K562 (cell line): ENCODE results near the gene COMP. TPM values are rescaled to one million over a fixed set of nuclear protein-coding genes. Genes with fewer than 3 reads are reported as not detected.

ENCODE experiments used
- ATAC-seq: fragments of 200-7000 bp; cut with Tn5 transposase; 3 replicates; pipeline ENCODE4 v1.9.1; 2020; ENCODE audit warnings: moderate library complexity
- BruUV-seq: library from RNA; stranded (reverse); fragments of 400-500 nt; replicated peaks from 2 replicates; lab custom pipeline; 2021; lab: Mats Ljungman, UMichigan
- CTCF ChIA-PET: fragments of 300-600 bp; formaldehyde crosslinking; extraction: SDS; loops from one replicate; lab custom pipeline; 2021; ENCODE audit warnings: low intra/inter-chr PET ratio; lab: Yijun Ruan, JAX
- POLR2A ChIA-PET: fragments of 300-600, 350-650 bp; sonication (Branson Sonifier 250); formaldehyde crosslinking; extraction: SDS; loops from one replicate; lab custom pipeline; 2021; ENCODE audit warnings: antibody characterized with exemption, inconsistent platforms; lab: Yijun Ruan, JAX
- DNase-seq, 4 experiments: peaks; one replicate each; pipeline versions ENCODE4 v3.0.0 to v3.0.0-alpha.2; 2011 to 2018; ENCODE audit warnings: low spot score in 3 of 4, mixed read lengths in 3 of 4; ENCODE audit errors: extremely low read depth in 1 of 4
- FAIRE-seq: peaks from 2 replicates; lab custom pipeline; 2011; peaks lifted over from hg19 to GRCh38; lab: Jason Lieb, UNC
- H2AFZ ChIP-seq: 2 replicates; pipeline ENCODE4 v1.6.0; 2011; ENCODE audit warnings: low read depth, low read length, control low read depth, inconsistent platforms
- H3K27ac ChIP-seq: fragments of 200-600 bp; 3 replicates; pipeline ENCODE4 v1.8.0; 2011; ENCODE audit warnings: low read depth, mild to moderate bottlenecking, control low read depth, inconsistent platforms, low read length, moderate library complexity, mixed read lengths; ENCODE audit errors: extremely low read depth
- H3K27me3 ChIP-seq, 2 experiments: fragments of 300-600 bp in 1 of 2; 2 replicates in 1 of 2; 3 replicates in 1 of 2; pipeline versions ENCODE4 v1.6.0 to v1.8.0; 2011; ENCODE audit warnings: inconsistent platforms in 2 of 2, low read length in 2 of 2, mild to moderate bottlenecking in 1 of 2, mixed read lengths in 1 of 2, moderate library complexity in 1 of 2; ENCODE audit not compliant: control insufficient read depth in 2 of 2, insufficient read depth in 2 of 2
- H3K36me3 ChIP-seq: fragments of 300-600 bp; 3 replicates; pipeline ENCODE4 v1.8.0; 2011; ENCODE audit warnings: mild to moderate bottlenecking, low read length, inconsistent platforms; ENCODE audit not compliant: control insufficient read depth, insufficient read depth
- H3K4me1 ChIP-seq, 2 experiments: fragments of 200-600 bp in 1 of 2; replicated peaks in 1 of 2; 2 replicates in 1 of 2; 3 replicates in 1 of 2; pipeline versions ENCODE4 v1.5.1 to v1.8.0; 2011; ENCODE audit warnings: inconsistent platforms in 2 of 2, low read length in 2 of 2, mild to moderate bottlenecking in 1 of 2, mixed read lengths in 1 of 2, moderate library complexity in 1 of 2; ENCODE audit not compliant: control insufficient read depth in 2 of 2, insufficient read depth in 2 of 2
- H3K4me2 ChIP-seq: 2 replicates; pipeline ENCODE4 v1.6.1; 2011; ENCODE audit warnings: low read length, control low read depth, inconsistent platforms, mixed read lengths; ENCODE audit not compliant: insufficient read depth
- H3K4me3 ChIP-seq: fragments of 200-600 bp; sonication (generic), shearing (Covaris generic); 2 replicates; pipeline ENCODE4 v1.5.1; 2016; ENCODE audit warnings: control low read depth, inconsistent platforms
- H3K79me2 ChIP-seq: fragments of 200-600 bp; 3 replicates; pipeline ENCODE4 v1.8.0; 2011; ENCODE audit warnings: low read length, inconsistent platforms; ENCODE audit not compliant: control insufficient read depth, insufficient read depth
- H3K9ac ChIP-seq, 2 experiments: 2 replicates each; pipeline versions ENCODE4 v1.6.0 to v1.6.1; 2011; ENCODE audit warnings: low read depth in 2 of 2, low read length in 2 of 2, control low read depth in 1 of 2, inconsistent platforms in 1 of 2, mild to moderate bottlenecking in 1 of 2, mixed read lengths in 1 of 2; ENCODE audit not compliant: insufficient read depth in 1 of 2
- H3K9me1 ChIP-seq: one replicate; pipeline ENCODE4 v1.6.0; 2011; ENCODE audit warnings: inconsistent platforms, mild to moderate bottlenecking, low read length, moderate library complexity; ENCODE audit not compliant: control insufficient read depth, insufficient read depth
- H3K9me3 ChIP-seq: replicated peaks from 2 replicates; pipeline ENCODE4 v1.5.1; 2011; ENCODE audit warnings: low read depth, low read length, inconsistent platforms; ENCODE audit not compliant: control insufficient read depth, insufficient read depth
- H4K20me1 ChIP-seq: replicated peaks from 2 replicates; pipeline ENCODE4 v1.6.1; 2011; ENCODE audit warnings: low read length, inconsistent platforms, mixed read lengths; ENCODE audit not compliant: control insufficient read depth, insufficient read depth
- KLF16 ChIP-seq: IDR thresholded peaks from 2 replicates; pipeline ENCODE4 v1.6.1; 2016; ENCODE audit warnings: antibody characterized with exemption
- POLR2B ChIP-seq: fragments of 450-650 bp; IDR thresholded peaks from 2 replicates; pipeline ENCODE4 v1.6.1; 2018; ENCODE audit warnings: low read depth; ENCODE audit not compliant: partially characterized antibody
- RHOXF2B ChIP-seq: fragments of 250-450 bp; sonication (Bioruptor Pico); conservative IDR thresholded peaks from 2 replicates; pipeline ENCODE4 v1.5.1; 2021
- SMARCE1 ChIP-seq: fragments of 450-650 bp; IDR thresholded peaks from 2 replicates; pipeline ENCODE4 v1.7.1; 2016; ENCODE audit warnings: mild to moderate bottlenecking
- ZBTB11 ChIP-seq, 3 experiments: fragments of 200-800 bp in 1 of 3; fragments of 250-450 bp in 1 of 3; fragments of 450-650 bp in 1 of 3; sonication (Bioruptor Pico) in 1 of 3; sonication (Bioruptor generic) in 1 of 3; formaldehyde crosslinking in 1 of 3; IDR thresholded peaks; 2 replicates each; pipeline versions ENCODE4 v1.6.1 to v1.8.0; 2016 to 2022; ENCODE audit warnings: mild to moderate bottlenecking in 2 of 3, missing genetic modification characterization in 2 of 3, missing compliant biosample characterization in 1 of 3, moderate library complexity in 1 of 3
- ZBTB7A ChIP-seq: IDR thresholded peaks from 2 replicates; pipeline ENCODE4 v1.6.1; 2011; ENCODE audit warnings: low read depth, mild to moderate bottlenecking, low read length, moderate library complexity, borderline replicate concordance; ENCODE audit not compliant: control insufficient read depth
- WGBS: fragments of 100-300 bp; shearing (Covaris generic); methylation state at CpG from one replicate; pipeline ENCODE4 v1.1.6; 2016; ENCODE audit warnings: low coverage, mixed read lengths; ENCODE audit not compliant: insufficient coverage; ENCODE audit errors: missing lambda C conversion rate; 5-methylcytosine and 5-hydroxymethylcytosine counted together
- in situ Hi-C: fragments of 300-500 bp; cut with MboI; formaldehyde crosslinking; loops from 4 replicates; pipeline ENCODE4 v1.15.0; 2018; ENCODE audit warnings: inconsistent platforms, mixed read lengths
- intact Hi-C: fragments of 100-400 bp; cut with micrococcal nuclease; formaldehyde crosslinking; loops from 2 replicates; pipeline ENCODE4 v1.14.2; 2022
- polyA plus RNA-seq, 8 experiments: library from polyadenylated mRNA; depleted of rRNA in 4 of 8; stranded (reverse) in 5 of 8; unstranded in 3 of 8; fragments of >200 nt; fragmentation: Nextera tagmentation in 2 of 8; fragmentation: Illumina TruSeq in 1 of 8; extraction: Ambion mirVana in 2 of 8; extraction: Trizol in 1 of 8; gene quantifications; 2 replicates each; pipeline versions ENCODE4 v1.2.1 to v1.2.3, GENCODE V29; 2011 to 2014; ENCODE audit warnings: inconsistent platforms in 1 of 8, missing spikeins in 1 of 8
- total RNA-seq, 7 experiments: library from RNA; depleted of rRNA in 6 of 7; stranded (reverse); fragments of >200 nt in 6 of 7; fragmentation: Illumina TruSeq in 2 of 7; extraction: Trizol in 2 of 7; gene quantifications; 2 replicates each; pipeline versions ENCODE4 v1.2.1 to v1.2.3, GENCODE V29; 2011 to 2021; ENCODE audit warnings: low replicate concordance in 1 of 7

The COMP gene
- total and polyA plus RNA-seq, 9 of the 15 experiments (the other 6 are each of a cell fraction or from before 2014, with no cell fraction given), result 0.07 TPM; not detected in 8

GRCh38 chr19:18760440-18761383 lies 30.4 kb downstream of the COMP start:
- Histone ChIP-seq H3K9me3 (no peaks in the 10 kb centered on the region), H3K27ac (no peak overlapping the region), H3K4me2 (no peak overlapping the region), H3K4me3 (no peak overlapping the region), H2AFZ (no peak overlapping the region), H3K27me3 (no peaks in the 10 kb centered on the region; a peak in 2 of 5 replicates), H3K9me1 (no peaks in the 10 kb centered on the region), H3K4me1 (peaks cover 6 to 61% of the 10 kb centered on the region in 2 experiments; a peak in 4 of 5 replicates), H3K79me2 (no peaks in the 10 kb centered on the region), H3K36me3 (no peaks in the 10 kb centered on the region), H3K9ac (peak overlapping the region in 1 of 2 experiments; percentile 26; a peak in 1 of 4 replicates), H4K20me1 (peaks cover 11% of the 10 kb centered on the region; the same call in 1 of the 2 replicates)
- in situ Hi-C loops, result no loop called here
- DNase-seq, result no peak
- WGBS, result 43% methylated on average over 22 of the region's 27 CpGs
- ChIA-PET POLR2A (interaction anchor here (1.1 to 1.2 kb wide), 2 partner anchors 11 to 53 kb away, joined by 3 read pairs; no protein-coding TSS in a partner anchor), CTCF (no interaction called here)
- intact Hi-C loops, result no loop called here
- BruUV-seq, result no TSS peak
- FAIRE-seq, result no peak
- TF ChIP-seq ZBTB7A, result 0 out of 2 replicates have a peak, but pooled peaks have one; percentile 19
- no peak for TF ChIP-seq SMARCE1
- TF ChIP-seq POLR2B, result no peak
- TF ChIP-seq KLF16, result no peak
- no peak for TF ChIP-seq RHOXF2B (CRISPR knock-in tag)
- TF ChIP-seq ZBTB11 (CRISPR knock-in tag; IDR thresholded peaks at IDR 0.05), result no peak
- no peak for ATAC-seq
